Mesendoderm (in vitro differentiated cells): ENCODE results near the gene SLC44A1.

Experiments
- DNase-seq: peaks from one replicate; pipeline ENCODE4 v3.0.0; 2013
- H2AK5ac ChIP-seq: 2 replicates; pipeline ENCODE4 v1.6.1; 2013; ENCODE audit warnings: low read length, inconsistent platforms
- H2BK120ac ChIP-seq: 2 replicates; pipeline ENCODE4 v1.6.1; 2013; ENCODE audit warnings: low read depth, mild to moderate bottlenecking, low read length, moderate library complexity, mixed read lengths
- H2BK15ac ChIP-seq: replicated peaks from 2 replicates; pipeline ENCODE4 v1.6.1; 2013; ENCODE audit warnings: low read depth, mild to moderate bottlenecking, moderate library complexity
- H2BK5ac ChIP-seq: 2 replicates; pipeline ENCODE4 v1.6.1; 2013; ENCODE audit warnings: low read length, inconsistent platforms
- H3K18ac ChIP-seq: 2 replicates; pipeline ENCODE4 v1.6.1; 2013; ENCODE audit warnings: mild to moderate bottlenecking, low read length, mixed read lengths
- H3K23ac ChIP-seq: one replicate; pipeline ENCODE4 v1.6.1; 2013; ENCODE audit warnings: low read length
- H3K27ac ChIP-seq: 2 replicates; pipeline ENCODE4 v1.5.1; 2013; ENCODE audit warnings: low read depth, mild to moderate bottlenecking, inconsistent platforms, low read length, moderate library complexity
- H3K27me3 ChIP-seq: 2 replicates; pipeline ENCODE4 v1.6.1; 2013; ENCODE audit warnings: low read length, control low read depth, mild to moderate bottlenecking, inconsistent platforms; ENCODE audit not compliant: insufficient read depth, poor library complexity
- H3K36me3 ChIP-seq: 2 replicates; pipeline ENCODE4 v1.6.1; 2013; ENCODE audit warnings: low read length, inconsistent platforms; ENCODE audit not compliant: control insufficient read depth, insufficient read depth
- H3K4ac ChIP-seq: one replicate; pipeline ENCODE4 v1.6.1; 2013; ENCODE audit warnings: low read depth, mild to moderate bottlenecking, low read length, moderate library complexity
- H3K4me1 ChIP-seq: 2 replicates; pipeline ENCODE4 v1.6.1; 2013; ENCODE audit warnings: low read depth, low read length, inconsistent platforms; ENCODE audit not compliant: control insufficient read depth
- H3K4me2 ChIP-seq: 2 replicates; pipeline ENCODE4 v1.6.1; 2013; ENCODE audit warnings: low read length
- H3K4me3 ChIP-seq: 2 replicates; pipeline ENCODE4 v1.5.1; 2013; ENCODE audit warnings: mild to moderate bottlenecking, low read length
- H3K56ac ChIP-seq: one replicate; pipeline ENCODE4 v1.6.1; 2013; ENCODE audit warnings: low read length
- H3K79me1 ChIP-seq: 2 replicates; pipeline ENCODE4 v1.6.1; 2013; ENCODE audit warnings: low read length, inconsistent platforms
- H3K79me2 ChIP-seq: 2 replicates; pipeline ENCODE4 v1.6.1; 2013; ENCODE audit warnings: mild to moderate bottlenecking, low read length; ENCODE audit not compliant: control insufficient read depth, insufficient read depth
- H3K9ac ChIP-seq: 2 replicates; pipeline ENCODE4 v1.6.1; 2013; ENCODE audit warnings: low read length, inconsistent platforms
- H4K5ac ChIP-seq: one replicate; pipeline ENCODE4 v1.6.1; 2013; ENCODE audit warnings: low read length
- H4K8ac ChIP-seq: one replicate; pipeline ENCODE4 v1.6.1; 2013; ENCODE audit warnings: low read depth, mild to moderate bottlenecking, control low read depth, low read length, moderate library complexity
- WGBS: extraction: QIAGEN DNeasy Blood & Tissue Kit; methylation state at CpG from one replicate; pipeline ENCODE4 v1.1.7; 2013; ENCODE audit warnings: low lambda C conversion rate, missing lambda C conversion rate; ENCODE audit not compliant: insufficient coverage; ENCODE audit errors: extremely low coverage; 5-methylcytosine and 5-hydroxymethylcytosine counted together

Gene SLC44A1

GRCh38 chr9:105438141-105438806, 193.8 kb downstream of the SLC44A1 start:
- no CpG with 5 or more reads among the region's 8 CpGs for WGBS

DNA sequence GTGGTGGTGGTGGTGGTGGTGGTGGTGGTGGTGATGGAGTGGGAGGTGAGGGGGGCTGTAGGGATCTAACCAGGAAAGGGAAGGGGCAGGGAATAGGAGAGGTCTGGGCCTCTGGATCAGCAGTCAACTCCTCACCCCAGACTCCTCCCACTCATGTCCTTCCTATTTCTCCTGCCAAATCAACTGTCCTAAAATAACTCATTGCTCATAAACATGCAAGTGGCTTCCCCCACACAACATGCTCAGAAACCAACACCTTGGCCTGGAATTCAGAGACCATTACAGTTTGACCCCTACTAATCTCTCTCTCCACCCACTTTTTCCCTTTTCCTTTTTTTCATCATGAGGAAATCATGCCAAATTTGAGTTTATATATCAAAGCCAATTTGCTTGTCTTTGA, 195.0 kb downstream of the SLC44A1 start:
- no peak overlapping the region for H4K8ac ChIP-seq
- no peak overlapping the region for H2AK5ac ChIP-seq
- no peak for DNase-seq
- no peaks in the 10 kb centered on the region for H3K4me1 ChIP-seq
- no peaks in the 10 kb centered on the region for H3K36me3 ChIP-seq
- no peak overlapping the region for H3K27ac ChIP-seq
- H3K79me1 ChIP-seq = no peaks in the 10 kb centered on the region
- H3K4me3 ChIP-seq = no peak overlapping the region
- H3K18ac ChIP-seq = no peak overlapping the region
- H3K79me2 ChIP-seq = no peaks in the 10 kb centered on the region
- H4K5ac ChIP-seq = no peak overlapping the region
- no peak overlapping the region for H3K4me2 ChIP-seq
- H3K4ac ChIP-seq = no peak overlapping the region
- H3K27me3 ChIP-seq = no peaks in the 10 kb centered on the region
- H2BK120ac ChIP-seq = no peak overlapping the region
- H3K9ac ChIP-seq = no peak overlapping the region
- H3K23ac ChIP-seq = no peak overlapping the region
- H2BK5ac ChIP-seq = no peak overlapping the region
- H3K56ac ChIP-seq = no peak overlapping the region
- H2BK15ac ChIP-seq = no peak overlapping the region

More at GRCh38 chr9:105438141-105438806, 193.8 kb downstream of the SLC44A1 start:
- no peak overlapping the region for H3K4me3 ChIP-seq
- no peak overlapping the region for H4K5ac ChIP-seq
- no peaks in the 10 kb centered on the region for H3K36me3 ChIP-seq
- no peaks in the 10 kb centered on the region for H3K79me2 ChIP-seq
- no peak overlapping the region for H3K4ac ChIP-seq
- no peak overlapping the region for H3K27ac ChIP-seq
- H3K18ac ChIP-seq = peak overlapping the region; percentile 68
- H3K79me1 ChIP-seq = no peaks in the 10 kb centered on the region
- H3K9ac ChIP-seq = no peak overlapping the region
- no peak overlapping the region for H3K4me2 ChIP-seq
- H2AK5ac ChIP-seq = no peak overlapping the region
- peak overlapping the region; percentile 61 for H2BK120ac ChIP-seq
- DNase-seq = no peak
- H2BK5ac ChIP-seq = no peak overlapping the region
- no peaks in the 10 kb centered on the region for H3K4me1 ChIP-seq
- no peak overlapping the region for H3K23ac ChIP-seq
- no peak overlapping the region for H2BK15ac ChIP-seq
- no peaks in the 10 kb centered on the region for H3K27me3 ChIP-seq
- no peak overlapping the region for H4K8ac ChIP-seq
- no peak overlapping the region for H3K56ac ChIP-seq

DNA sequence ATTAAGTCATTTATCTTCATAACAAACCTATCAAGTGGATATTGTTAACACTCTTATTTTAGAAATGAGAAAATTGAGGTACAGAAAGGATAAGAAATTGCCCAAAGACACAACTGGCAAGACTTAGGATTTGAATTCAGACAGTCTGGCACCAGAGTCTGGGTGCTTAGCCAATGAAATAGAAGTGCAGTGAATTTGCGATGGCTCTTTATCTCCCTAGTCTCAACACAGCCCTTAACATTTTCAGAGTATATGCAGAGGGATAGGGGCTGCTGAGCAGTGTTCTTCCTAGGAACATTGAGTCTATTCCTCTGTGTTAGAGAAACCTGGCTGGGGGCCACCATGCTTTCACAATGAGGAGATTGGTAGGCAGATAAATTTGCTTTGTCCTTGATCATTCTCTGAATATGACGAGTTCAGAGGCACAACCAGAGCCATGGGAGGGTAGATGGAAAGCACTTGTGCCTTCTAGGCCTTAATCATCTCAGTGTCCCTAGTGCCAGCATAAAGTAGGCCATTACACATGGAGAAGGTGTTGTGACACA, 197.2 kb downstream of the SLC44A1 start:
- DNase-seq = no peak
- Histone ChIP-seq H3K4me2 (no peak overlapping the region), H3K79me2 (no peaks in the 10 kb centered on the region), H2BK15ac (no peak overlapping the region), H3K18ac (no peak overlapping the region), H3K79me1 (no peaks in the 10 kb centered on the region), H2BK5ac (no peak overlapping the region), H4K8ac (no peak overlapping the region), H3K4me3 (no peak overlapping the region), H3K56ac (no peak overlapping the region), H3K4me1 (no peaks in the 10 kb centered on the region), H3K27me3 (no peaks in the 10 kb centered on the region), H3K27ac (no peak overlapping the region), H2AK5ac (no peak overlapping the region), H2BK120ac (no peak overlapping the region), H4K5ac (no peak overlapping the region), H3K4ac (no peak overlapping the region), H3K36me3 (no peaks in the 10 kb centered on the region), H3K23ac (no peak overlapping the region), H3K9ac (no peak overlapping the region)
- no CpG with 5 or more reads among the region's 2 CpGs for WGBS

DNA sequence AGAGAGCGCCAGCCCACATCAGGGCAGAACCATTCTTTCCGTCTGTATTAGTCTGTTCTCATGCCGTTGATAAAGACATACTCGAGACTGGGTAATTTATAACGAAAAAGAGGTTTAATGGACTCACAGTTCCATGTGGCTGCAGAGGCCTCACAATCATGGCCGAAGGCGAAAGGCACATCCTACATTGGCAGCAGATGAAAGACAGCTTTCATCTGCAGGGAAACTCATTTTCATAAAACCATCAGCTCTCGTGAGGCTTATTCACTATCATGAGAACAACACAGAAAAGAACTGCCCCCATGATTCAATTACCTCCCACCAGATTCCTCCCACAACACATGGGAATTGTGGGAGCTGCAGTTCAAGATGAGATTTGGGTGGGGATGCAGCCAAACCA, 198.7 kb downstream of the SLC44A1 start:
- H3K4ac ChIP-seq = no peak overlapping the region

DNA sequence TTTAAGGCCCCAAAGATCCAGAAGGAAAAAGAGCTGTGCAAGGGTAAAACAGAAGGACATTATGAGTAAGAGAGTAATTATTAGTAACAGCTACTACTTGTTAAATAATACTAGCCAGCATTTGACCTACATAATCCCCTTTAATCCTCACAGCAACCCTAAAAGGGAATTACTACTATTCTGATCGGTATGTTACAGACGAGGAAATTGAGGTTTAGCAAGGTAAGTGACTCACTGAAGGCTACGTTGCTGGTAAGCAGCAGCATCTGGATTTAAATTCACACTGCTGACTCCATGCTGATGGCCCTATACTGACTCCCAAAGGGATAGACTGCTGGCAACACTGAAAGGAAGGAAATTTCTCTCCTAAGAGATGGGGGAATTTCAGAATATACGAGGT, 199.7 kb downstream of the SLC44A1 start:
- Histone ChIP-seq H3K4me2 (no peak overlapping the region), H4K8ac (no peak overlapping the region), H3K79me1 (no peaks in the 10 kb centered on the region), H4K5ac (no peak overlapping the region), H3K9ac (no peak overlapping the region), H3K4me1 (no peaks in the 10 kb centered on the region), H3K79me2 (no peaks in the 10 kb centered on the region), H3K23ac (no peak overlapping the region), H3K27ac (no peak overlapping the region), H2BK5ac (no peak overlapping the region), H3K18ac (no peak overlapping the region), H3K4ac (no peak overlapping the region), H3K27me3 (no peaks in the 10 kb centered on the region), H2BK15ac (no peak overlapping the region), H2BK120ac (no peak overlapping the region), H3K4me3 (no peak overlapping the region), H3K56ac (no peak overlapping the region), H3K36me3 (no peaks in the 10 kb centered on the region), H2AK5ac (no peak overlapping the region)
- no peak for DNase-seq
- WGBS = no CpG with 5 or more reads among the region's 4 CpGs

More for the DNA sequence above, 198.7 kb downstream of the SLC44A1 start:
- no peaks in the 10 kb centered on the region for H3K27me3 ChIP-seq
- H3K27ac ChIP-seq = no peak overlapping the region
- no peak overlapping the region for H3K9ac ChIP-seq
- H2BK15ac ChIP-seq = no peak overlapping the region
- no peaks in the 10 kb centered on the region for H3K4me1 ChIP-seq
- no peak for DNase-seq
- H4K8ac ChIP-seq = no peak overlapping the region
- whole genome bisulfite sequencing = no CpG with 5 or more reads among the region's 8 CpGs
- H3K23ac ChIP-seq = no peak overlapping the region
- no peaks in the 10 kb centered on the region for H3K79me2 ChIP-seq
- no peak overlapping the region for H3K4me3 ChIP-seq
- H3K18ac ChIP-seq = no peak overlapping the region
- no peaks in the 10 kb centered on the region for H3K36me3 ChIP-seq
- no peak overlapping the region for H4K5ac ChIP-seq
- H3K79me1 ChIP-seq = no peaks in the 10 kb centered on the region
- H2BK120ac ChIP-seq = no peak overlapping the region
- no peak overlapping the region for H2BK5ac ChIP-seq
- no peak overlapping the region for H3K4me2 ChIP-seq
- no peak overlapping the region for H3K56ac ChIP-seq
- H2AK5ac ChIP-seq = no peak overlapping the region
